Measurements from ENCODE around the gene OVOL1.

Gene OVOL1

GRCh38 chr11:65778431-65778900, 8.4 kb upstream of the OVOL1 start:
- DNase-seq = no peak

GRCh38 chr11:65778901-65779668, 7.8 kb upstream of the OVOL1 start:
- DNase-seq = no peak

- DNase-seq = no peak
Measured at GRCh38 chr11:65779669-65779918, 7.3 kb upstream of the OVOL1 start.

GRCh38 chr11:65779919-65780769, 6.7 kb upstream of the OVOL1 start:
- peak; percentile 90 for DNase-seq

GRCh38 chr11:65780770-65781151, 6.1 kb upstream of the OVOL1 start, which contains the start of gene AP5B1:
Gene AP5B1, minus strand, starts transcription at chr11:65780976. Its CDS starts 385 bp downstream, at chr11:65780591.
- DNase-seq = peak; percentile 81

GRCh38 chr11:65781152-65781961, 5.5 kb upstream of the OVOL1 start:
- no peak for DNase-seq

GRCh38 chr11:65781962-65782815, 4.7 kb upstream of the OVOL1 start:
- DNase-seq = no peak

GRCh38 chr11:65782816-65783228, 4.0 kb upstream of the OVOL1 start:
- DNase-seq = no peak

GRCh38 chr11:65785319-65786007, 1.4 kb upstream of the OVOL1 start:
- no peak for DNase-seq

GRCh38 chr11:65786008-65786785, 666 bp upstream of the OVOL1 start:
- peak; percentile 34 for DNase-seq

- DNase-seq = no peak
Measured at GRCh38 chr11:65787649-65788622, 1.1 kb downstream of the OVOL1 start.

- no peak for DNase-seq
Measured at GRCh38 chr11:65788821-65789220, 2.0 kb downstream of the OVOL1 start.

GRCh38 chr11:65789230-65790103, 2.6 kb downstream of the OVOL1 start:
- no peak for DNase-seq

- DNase-seq = no peak
Measured at GRCh38 chr11:65790104-65790901, 3.4 kb downstream of the OVOL1 start.

- DNase-seq = no peak
Measured at GRCh38 chr11:65790902-65791650, 4.2 kb downstream of the OVOL1 start.

GRCh38 chr11:65791719-65792213, 4.9 kb downstream of the OVOL1 start:
- peak; percentile 75 for DNase-seq

- no peak for DNase-seq
Measured at GRCh38 chr11:65792456-65792855, 5.6 kb downstream of the OVOL1 start.
